NT2/D1 (cell line): ENCODE results near the gene GAS5.
"Not testable (repeated sequence)": the region's sequence is repeated elsewhere in the genome, so short reads cannot be mapped to it uniquely, and the experiment has no call there.

Experiments
- SUZ12 ChIP-seq: IDR thresholded peaks from 2 replicates; pipeline ENCODE4 v1.6.1; 2011; ENCODE audit not compliant: insufficient read length, insufficient read depth; ENCODE audit errors: extremely low read depth
- YY1 ChIP-seq: IDR thresholded peaks from 2 replicates; pipeline ENCODE4 v1.6.1; 2011; ENCODE audit not compliant: insufficient read length, insufficient read depth
- ZNF274 ChIP-seq: IDR thresholded peaks from 2 replicates; pipeline ENCODE4 v1.6.1; 2011; ENCODE audit warnings: mild to moderate bottlenecking, low read depth, low read length

DNA sequence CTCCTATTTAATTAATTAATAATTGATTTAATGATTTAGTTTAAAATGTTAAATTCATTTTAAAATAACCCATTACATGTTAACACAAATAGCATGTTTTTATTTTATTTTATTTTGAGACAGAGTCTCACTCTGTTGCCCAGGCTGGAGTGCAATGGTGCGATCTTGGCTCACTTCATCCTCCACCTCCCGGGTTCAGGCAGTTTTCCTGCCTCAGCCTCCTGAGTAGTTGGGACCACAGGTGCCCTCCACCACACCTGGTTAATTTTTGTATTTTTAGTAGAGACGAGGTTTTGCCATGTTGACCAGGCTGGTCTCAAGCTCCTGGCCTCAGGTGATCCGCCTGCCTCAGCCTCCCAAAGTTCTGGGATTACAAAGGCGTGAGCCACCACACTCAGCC, 8.2 kb downstream of the GAS5 start:
- TF ChIP-seq ZNF274, SUZ12, YY1: not testable (repeated sequence)
